Pancreas (tissue), 10 donors: ENCODE measurements around the gene OSBPL2. TPM values are rescaled to one million over a fixed set of nuclear protein-coding genes. Genes with fewer than 3 reads are reported as not detected.

Experiments used
- ATAC-seq, 4 donors: fragments of 200-7000 bp; cut with Tn5 transposase; one replicate each; pipeline versions ENCODE4 v1.8.0 to v1.9.1; 2020; ENCODE audit warnings: mild to moderate bottlenecking in 4 of 4, moderate library complexity in 4 of 4
- DNase-seq, 6 donors: peaks; one replicate each; pipeline ENCODE4 v3.0.0-alpha.2; 2020
- FAIRE-seq: peaks from 2 replicates; lab custom pipeline; 2012; peaks lifted over from hg19 to GRCh38; lab: Jason Lieb, UNC
- H3K27ac ChIP-seq, 4 donors: fragments of 200-600 bp; sonication (generic); 1 replicate in 3 of 4; 2 replicates in 1 of 4; pipeline versions ENCODE4 v1.5.0 to v1.8.0; 2020
- H3K27me3 ChIP-seq, 4 donors: fragments of 200-600 bp; one replicate each; pipeline ENCODE4 v1.8.0; 2021
- H3K36me3 ChIP-seq, 3 donors: fragments of 200-600 bp; sonication (generic) in 1 of 3; one replicate each; pipeline versions ENCODE4 v1.5.0 to v1.8.0; 2020 to 2021
- H3K4me1 ChIP-seq, 3 donors: fragments of 200-600 bp; one replicate each; pipeline ENCODE4 v1.8.0; 2021
- H3K4me3 ChIP-seq, 4 donors: fragments of 200-600 bp; sonication (generic) in 2 of 4; one replicate each; pipeline versions ENCODE4 v1.5.0 to v1.8.0; 2020 to 2021
- H3K9me3 ChIP-seq, 4 donors: fragments of 200-600 bp; one replicate each; pipeline ENCODE4 v1.8.0; 2021
- WGBS, 2 donors: extraction: QIAGEN DNeasy Blood & Tissue Kit; methylation state at CpG; one replicate each; pipeline ENCODE4 v1.1.7; 2013; 5-methylcytosine and 5-hydroxymethylcytosine counted together
- intact Hi-C, 3 donors: fragments of 100-400 bp; cut with DNase I; formaldehyde crosslinking; loops; one replicate each; pipeline versions ENCODE4 v1.11.1 to v1.14.2; 2022
- polyA plus RNA-seq, 2 donors: library from polyadenylated mRNA; stranded (reverse); fragments of 200-250 nt; gene quantifications; one replicate each; pipeline ENCODE4 v1.2.3, GENCODE V29; 2013
- total RNA-seq, 6 donors: library from RNA; stranded (reverse); fragmentation: NEBNext Ultra II Directional in 4 of 6; extraction: Animal tissue kit (Norgen Biotek cat#: 25700) in 4 of 6; gene quantifications; one replicate each; pipeline versions ENCODE4 v1.2.1 to v1.2.4, GENCODE V29; 2021 to 2023
- TF ChIP-seq, protein P1 (sequence below), 4 donors: fragments of 200-600 bp; sonication (generic) in 3 of 4; IDR thresholded peaks; one replicate each; pipeline versions ENCODE4 v1.5.0 to v1.8.0; 2021; ENCODE audit warnings: antibody characterized with exemption in 4 of 4
- donor health status: healthy with polysubstance abuse.
- donor health status: DM: no; HTN: no; CAD: no; lungs with moderate emphysema.
- donor health status: DM: no; HTN: no; CAD: no.
- donor health status: control.
- donor health status: control.
- donor health status: Bipolar disorder and iron deficiency.
- donor health status: DM: yes; HTN: yes; CAD: no.
- donor health status: DM: no; HTN: no; CAD: no.
- donor health status: DM: no; HTN: no; CAD: no.
- donor health status: DM: yes; HTN: yes; CAD: no.

Gene OSBPL2
- total and polyA plus RNA-seq, 8 donors, result 33.3 to 56.8 (median 47.0) TPM

DNA sequence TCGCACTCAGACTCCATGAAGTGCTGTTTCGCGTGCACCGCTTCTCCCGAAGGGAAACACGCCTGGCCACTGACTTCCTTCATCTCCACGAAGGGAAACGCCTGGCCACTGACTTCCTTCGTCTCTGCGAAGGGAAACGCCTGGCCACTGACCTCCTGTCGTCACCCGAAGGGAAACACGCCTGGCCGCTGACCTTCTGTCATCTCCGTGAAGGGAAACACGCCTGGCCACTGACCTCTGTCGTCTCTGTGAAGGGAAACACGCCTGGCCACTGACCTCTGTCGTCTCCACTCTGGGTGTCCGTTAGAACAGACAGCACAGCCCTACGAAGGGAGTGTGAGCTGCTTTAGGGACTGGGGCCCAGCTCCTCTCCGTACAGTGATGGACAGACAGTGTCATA lies 47.4 kb downstream of the OSBPL2 start:
- ATAC-seq, result no peak

DNA sequence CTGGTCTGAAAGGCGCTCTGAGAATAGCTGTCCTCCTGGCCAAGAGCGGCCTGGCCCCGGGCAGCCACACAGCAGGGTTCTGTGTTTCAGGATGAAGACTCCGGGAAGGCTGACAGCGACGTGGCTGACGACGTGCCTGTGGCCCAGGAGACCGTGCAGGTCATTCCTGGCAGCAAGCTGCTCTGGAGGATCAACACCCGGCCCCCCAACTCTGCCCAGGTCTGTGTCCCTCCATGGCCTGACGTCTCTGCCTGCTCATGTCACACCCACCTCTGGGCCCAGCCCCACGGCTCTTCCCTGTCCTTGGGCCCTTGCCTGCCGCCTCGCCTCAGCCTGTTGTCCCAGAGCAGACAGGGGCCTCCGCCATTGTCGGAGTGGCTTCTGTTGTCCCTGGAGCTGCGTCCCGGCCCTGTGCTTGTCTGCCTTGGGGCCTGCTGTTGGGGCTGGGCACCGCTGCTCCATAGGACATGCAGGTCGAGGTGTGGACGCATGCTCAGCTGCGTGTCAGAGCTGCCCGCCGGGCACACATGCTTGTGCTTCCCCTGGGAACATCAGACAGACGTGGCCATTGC lies 48.3 kb downstream of the OSBPL2 start:
- intact Hi-C loops, result no loop called here
- FAIRE-seq (no peak), DNase-seq (peak in 1 of 6 donors; percentile 67), ATAC-seq (no peak)
- Histone ChIP-seq H3K27me3 (no peaks in the 10 kb centered on the region), H3K36me3 (peaks cover 8 to 76% (median 37%) of the 10 kb centered on the region in 3 donors), H3K4me3 (no peak overlapping the region), H3K9me3 (no peaks in the 10 kb centered on the region), H3K27ac (no peak overlapping the region), H3K4me1 (no peaks in the 10 kb centered on the region)
- TF ChIP-seq, protein P1, sequence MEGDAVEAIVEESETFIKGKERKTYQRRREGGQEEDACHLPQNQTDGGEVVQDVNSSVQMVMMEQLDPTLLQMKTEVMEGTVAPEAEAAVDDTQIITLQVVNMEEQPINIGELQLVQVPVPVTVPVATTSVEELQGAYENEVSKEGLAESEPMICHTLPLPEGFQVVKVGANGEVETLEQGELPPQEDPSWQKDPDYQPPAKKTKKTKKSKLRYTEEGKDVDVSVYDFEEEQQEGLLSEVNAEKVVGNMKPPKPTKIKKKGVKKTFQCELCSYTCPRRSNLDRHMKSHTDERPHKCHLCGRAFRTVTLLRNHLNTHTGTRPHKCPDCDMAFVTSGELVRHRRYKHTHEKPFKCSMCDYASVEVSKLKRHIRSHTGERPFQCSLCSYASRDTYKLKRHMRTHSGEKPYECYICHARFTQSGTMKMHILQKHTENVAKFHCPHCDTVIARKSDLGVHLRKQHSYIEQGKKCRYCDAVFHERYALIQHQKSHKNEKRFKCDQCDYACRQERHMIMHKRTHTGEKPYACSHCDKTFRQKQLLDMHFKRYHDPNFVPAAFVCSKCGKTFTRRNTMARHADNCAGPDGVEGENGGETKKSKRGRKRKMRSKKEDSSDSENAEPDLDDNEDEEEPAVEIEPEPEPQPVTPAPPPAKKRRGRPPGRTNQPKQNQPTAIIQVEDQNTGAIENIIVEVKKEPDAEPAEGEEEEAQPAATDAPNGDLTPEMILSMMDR (IDR thresholded peaks at IDR 0.05), result no peak
- 92 to 93% methylated on average over 25 of the region's 25 CpGs for WGBS, 2 donors

More for the DNA sequence above, 47.4 kb downstream of the OSBPL2 start:
- 75 to 81% methylated on average over 23 of the region's 23 CpGs for WGBS, 2 donors
- Histone ChIP-seq H3K27me3 (no peaks in the 10 kb centered on the region), H3K9me3 (no peaks in the 10 kb centered on the region), H3K4me1 (no peaks in the 10 kb centered on the region), H3K4me3 (no peak overlapping the region), H3K27ac (no peak overlapping the region), H3K36me3 (peaks cover 7 to 76% (median 42%) of the 10 kb centered on the region in 3 donors)
- peak in 1 of 6 donors; percentile 30 for DNase-seq
- intact Hi-C loops, result no loop called here
- TF ChIP-seq, protein P1 (IDR thresholded peaks at IDR 0.05), result no peak
- FAIRE-seq, result no peak

DNA sequence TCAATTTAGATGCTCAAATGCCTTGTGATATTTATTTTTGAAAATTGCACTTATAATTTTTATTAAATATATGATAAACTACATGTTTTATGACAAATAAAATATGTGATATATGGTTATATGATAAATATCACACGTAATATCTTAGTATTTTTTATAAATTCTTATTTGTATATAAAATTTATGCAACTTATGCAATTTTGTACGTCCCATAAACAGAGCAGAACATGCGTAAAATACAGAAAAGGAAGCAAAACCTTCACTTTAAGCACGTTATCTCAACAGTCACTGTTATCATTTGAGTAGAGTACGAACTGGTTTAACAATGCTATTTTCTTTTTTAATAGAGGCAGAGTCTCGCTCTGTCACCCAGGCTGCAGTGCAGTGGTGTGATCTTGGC lies 48.8 kb downstream of the OSBPL2 start:
- intact Hi-C loops, result no loop called here
- TF ChIP-seq, protein P1 (IDR thresholded peaks at IDR 0.05), result no peak
- Histone ChIP-seq H3K36me3 (peaks cover 6 to 76% (median 37%) of the 10 kb centered on the region in 3 donors), H3K27me3 (no peaks in the 10 kb centered on the region), H3K27ac (no peak overlapping the region), H3K4me3 (no peak overlapping the region), H3K9me3 (no peaks in the 10 kb centered on the region), H3K4me1 (no peaks in the 10 kb centered on the region)
- ATAC-seq (no peak), DNase-seq (no peak), FAIRE-seq (no peak)
- 80 to 85% methylated on average over 6 of the region's 6 CpGs for WGBS, 2 donors

DNA sequence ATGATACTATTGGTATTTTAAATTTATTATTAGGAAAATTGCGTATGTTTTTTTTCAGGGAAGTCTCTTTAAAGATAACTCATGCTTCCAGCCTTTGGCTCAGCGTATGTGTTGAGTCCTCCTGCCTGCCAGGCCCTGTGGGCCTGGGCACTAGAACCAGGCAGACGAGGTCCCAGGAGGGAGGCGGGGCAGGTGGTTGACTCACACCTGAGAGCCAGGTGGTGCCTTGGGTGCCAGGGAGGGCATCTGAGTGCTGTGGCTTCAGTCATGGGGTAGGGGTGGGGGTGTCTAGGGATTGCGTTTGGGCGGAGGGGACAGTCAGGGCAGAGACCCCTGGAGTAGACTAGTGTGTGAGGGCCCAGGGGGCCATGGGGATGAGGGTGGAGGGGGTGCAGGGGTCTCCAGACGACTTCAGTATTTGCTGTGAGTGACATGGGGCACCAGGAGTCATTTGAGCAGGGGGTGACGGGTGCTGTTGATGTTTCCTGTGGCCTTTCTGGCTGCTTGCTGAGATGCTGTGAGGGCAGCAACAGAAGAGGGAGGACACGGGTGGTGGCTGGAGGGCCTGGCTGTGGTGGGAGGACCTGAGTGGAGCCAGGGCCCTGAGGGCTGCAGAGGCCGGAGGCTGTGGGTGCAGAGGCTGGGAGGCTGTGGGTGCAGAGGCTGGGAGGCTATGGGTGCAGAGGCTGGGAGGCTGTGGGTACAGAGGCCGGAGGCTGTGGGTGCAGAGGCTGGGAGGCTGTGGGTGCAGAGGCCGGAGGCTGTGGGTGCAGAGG lies 49.6 kb downstream of the OSBPL2 start:
- Histone ChIP-seq H3K9me3 (no peaks in the 10 kb centered on the region), H3K4me1 (no peaks in the 10 kb centered on the region), H3K36me3 (peaks cover 6 to 71% (median 31%) of the 10 kb centered on the region in 3 donors), H3K4me3 (no peak overlapping the region), H3K27me3 (no peaks in the 10 kb centered on the region), H3K27ac (no peak overlapping the region)
- TF ChIP-seq, protein P1 (IDR thresholded peaks at IDR 0.05), result no peak
- peak in 2 of 4 donors; percentile 16 to 25 for ATAC-seq
- WGBS, 2 donors, result 86 to 87% methylated on average over 12 of the region's 12 CpGs
- intact Hi-C loops, result no loop called here
- peak in 1 of 6 donors; percentile 55 for DNase-seq
- FAIRE-seq, result no peak
